HG02642 (cell line): ENCODE results near the gene NEBL.

Source experiments
- ATAC-seq: cut with Tn5 transposase; IDR thresholded peaks from one replicate; pipeline ENCODE4 v1.9.1; 2021; ENCODE audit warnings: mild to moderate bottlenecking; ENCODE audit not compliant: unreplicated experiment, poor library complexity

The NEBL gene

DNA sequence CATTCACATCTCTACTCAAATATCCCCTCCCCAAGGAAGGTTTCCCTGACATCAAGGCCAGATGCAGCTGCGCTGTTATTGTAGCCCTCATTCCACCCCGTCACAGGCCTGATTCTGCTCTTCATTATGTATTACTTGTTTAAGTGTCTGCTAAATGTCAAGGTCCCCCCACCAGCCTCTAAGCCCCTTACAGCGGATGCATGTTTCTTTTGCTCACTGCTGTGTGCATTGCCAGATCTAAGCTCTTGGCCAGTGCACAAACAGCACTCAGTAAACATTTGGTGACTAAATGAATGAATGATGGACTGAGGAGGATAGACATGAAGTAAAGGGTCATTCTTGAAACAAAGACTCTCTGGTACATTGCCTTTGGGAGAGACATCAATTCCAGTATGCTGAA lies 90.6 kb downstream of the NEBL start:
- no peak for ATAC-seq

DNA sequence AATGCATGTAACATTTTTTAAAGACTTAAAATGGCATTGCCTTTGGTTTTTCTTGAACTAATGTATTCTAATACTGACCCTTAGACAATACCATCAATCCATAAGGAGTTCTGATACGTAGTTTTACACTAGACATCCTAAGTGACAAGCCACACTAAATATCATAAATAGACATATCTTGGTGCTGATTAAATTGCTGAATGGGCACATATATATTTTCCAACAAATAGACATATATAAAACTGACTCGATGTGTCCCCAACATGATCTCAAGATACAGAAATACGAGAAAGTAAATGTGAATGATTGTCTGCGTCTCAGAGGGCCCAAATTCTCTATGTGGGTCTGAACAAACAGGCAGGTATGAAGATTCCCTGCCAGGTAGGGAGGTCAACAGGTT lies 99.8 kb downstream of the NEBL start:
- ATAC-seq: no peak

DNA sequence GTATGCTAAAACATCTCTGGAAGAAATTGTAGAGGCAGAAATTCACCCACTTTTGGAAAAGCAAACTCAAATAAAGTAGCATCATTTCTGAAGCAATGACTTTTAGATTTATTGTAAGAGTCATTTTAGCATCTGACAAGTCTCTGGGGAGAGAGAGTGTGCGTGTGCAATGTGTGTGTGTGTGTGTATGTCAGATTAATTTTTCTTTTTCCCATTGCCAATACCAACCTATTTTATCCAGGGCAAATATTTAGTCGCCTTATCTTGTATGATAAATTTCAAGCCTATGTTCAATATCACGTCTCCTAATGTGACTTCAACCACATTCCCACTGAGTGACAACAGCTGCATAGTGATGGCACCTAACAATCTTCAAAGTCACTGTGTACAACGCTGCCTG lies 101.7 kb downstream of the NEBL start:
- ATAC-seq: no peak

DNA sequence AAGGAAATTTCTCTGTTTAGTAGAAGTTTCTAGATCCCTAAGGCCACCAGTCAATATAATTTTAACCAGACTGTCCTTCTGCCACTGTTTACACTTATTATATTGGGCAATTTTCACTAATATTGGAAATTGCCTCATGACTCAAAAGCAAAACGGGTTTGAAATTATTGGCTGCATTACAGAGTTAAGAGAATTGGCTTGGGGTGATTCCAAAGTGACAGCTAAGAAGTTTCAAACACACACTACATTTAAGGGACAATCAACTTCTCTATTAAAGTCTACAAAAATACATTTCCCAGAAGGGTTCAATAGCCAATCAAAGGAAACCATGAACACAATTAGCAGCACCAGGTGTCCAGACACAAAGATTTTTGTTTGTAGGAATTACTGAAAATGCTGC lies 111.9 kb downstream of the NEBL start:
- ATAC-seq: no peak

DNA sequence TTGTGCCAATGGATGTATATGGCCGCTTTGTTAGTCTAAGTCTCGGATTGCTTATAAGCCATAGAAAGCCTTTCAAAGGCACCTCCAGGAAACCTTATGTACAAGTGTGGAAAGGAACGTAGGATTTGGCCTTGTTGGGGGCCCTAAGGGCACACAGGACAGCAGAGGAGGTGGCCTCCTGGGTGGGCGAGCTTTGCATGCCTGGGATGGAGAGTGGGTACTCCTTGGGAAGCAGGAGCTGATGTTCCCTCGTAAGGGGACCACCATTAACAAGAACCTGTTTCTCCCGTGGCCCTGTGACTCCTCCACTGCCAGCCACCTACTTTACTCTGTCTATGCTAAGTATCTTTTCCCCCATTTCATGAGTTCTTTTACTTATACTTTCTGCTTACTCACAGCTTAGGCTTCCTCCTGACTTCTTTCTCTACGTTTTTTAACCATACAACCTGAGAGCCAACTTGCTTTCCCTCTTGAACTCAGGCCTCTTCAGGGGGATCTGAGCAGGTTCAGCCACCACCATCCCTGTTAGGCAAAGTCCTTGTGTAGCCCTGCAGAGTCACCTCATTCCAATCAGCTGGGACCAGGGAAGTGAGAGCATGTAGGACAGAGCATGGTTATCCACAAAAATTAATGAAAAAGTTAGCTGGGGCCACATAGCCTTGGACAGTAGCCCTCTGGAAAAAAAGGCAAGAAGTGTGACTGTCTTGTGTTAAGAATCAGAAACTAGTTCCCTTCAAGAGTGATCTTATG lies 118.9 kb downstream of the NEBL start:
- no peak for ATAC-seq

DNA sequence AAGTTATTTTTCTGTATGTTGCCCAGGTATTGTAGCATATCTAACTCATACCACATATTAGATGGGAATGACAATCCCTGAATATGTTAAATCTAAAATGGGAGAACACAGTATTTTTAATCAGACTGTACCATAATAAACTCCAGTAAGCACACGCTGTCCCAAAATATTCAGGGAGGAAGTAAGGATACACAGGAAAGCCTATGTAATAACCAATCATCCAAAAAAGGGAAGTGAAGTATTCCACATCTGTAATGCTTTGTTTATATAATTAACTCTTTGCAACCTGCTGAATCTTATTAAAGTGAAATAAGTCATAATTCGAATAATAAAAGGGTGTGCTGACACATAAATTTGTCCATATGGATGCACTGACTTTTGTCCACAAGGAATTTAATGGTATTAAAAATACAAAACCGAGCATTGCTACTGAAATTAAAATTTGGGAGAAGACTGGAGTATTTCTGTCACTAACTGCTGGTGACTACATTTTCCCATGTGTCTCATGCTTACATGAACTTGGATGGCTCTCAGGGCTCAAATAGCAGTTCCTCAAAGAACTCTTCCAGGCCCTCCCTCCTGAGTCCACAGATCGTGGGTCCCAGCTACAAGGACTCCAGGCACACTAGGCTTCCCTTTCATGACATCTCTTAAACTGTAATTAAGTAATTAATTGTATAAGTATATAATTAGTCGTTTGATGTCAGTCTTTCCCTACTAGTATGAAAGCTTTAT lies 120.6 kb downstream of the NEBL start:
- ATAC-seq: no peak

DNA sequence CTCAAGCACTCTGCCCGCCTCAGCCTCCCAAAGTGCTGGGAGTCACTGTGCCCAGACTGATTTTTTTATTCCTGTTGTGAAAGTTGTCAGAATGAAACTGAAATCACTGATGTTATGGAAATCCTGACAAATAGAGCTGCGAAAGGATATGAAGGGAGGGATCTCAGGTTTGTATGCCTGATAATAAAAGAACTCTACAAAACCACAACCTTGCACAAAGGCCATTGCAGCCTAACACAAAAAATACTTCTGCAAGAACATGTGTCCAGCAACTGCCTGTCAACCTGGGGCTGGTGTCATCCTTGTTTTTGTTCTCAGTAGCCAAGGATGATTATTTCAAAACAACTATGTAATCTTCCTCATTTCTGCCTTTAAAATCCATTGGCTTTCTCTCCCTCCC lies 126.1 kb downstream of the NEBL start:
- ATAC-seq: no peak

DNA sequence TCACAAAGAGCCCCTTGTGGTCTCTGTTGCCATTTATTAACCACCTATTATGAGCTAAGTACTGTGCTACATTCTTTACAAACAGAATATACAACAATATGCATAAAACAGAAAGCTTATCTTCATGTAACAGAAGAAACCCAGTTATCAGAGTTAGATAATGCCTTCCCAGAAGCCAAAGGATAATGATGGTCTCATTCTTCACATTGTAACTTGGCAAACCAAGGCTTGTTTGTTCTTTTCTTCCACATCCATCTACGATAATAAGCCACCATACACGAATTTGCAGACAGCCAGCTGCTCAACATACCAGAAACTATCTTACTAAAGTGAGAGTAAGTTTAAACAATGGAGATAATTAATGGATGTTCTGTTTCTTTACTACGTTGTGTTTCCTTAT lies 127.6 kb downstream of the NEBL start:
- ATAC-seq: no peak

DNA sequence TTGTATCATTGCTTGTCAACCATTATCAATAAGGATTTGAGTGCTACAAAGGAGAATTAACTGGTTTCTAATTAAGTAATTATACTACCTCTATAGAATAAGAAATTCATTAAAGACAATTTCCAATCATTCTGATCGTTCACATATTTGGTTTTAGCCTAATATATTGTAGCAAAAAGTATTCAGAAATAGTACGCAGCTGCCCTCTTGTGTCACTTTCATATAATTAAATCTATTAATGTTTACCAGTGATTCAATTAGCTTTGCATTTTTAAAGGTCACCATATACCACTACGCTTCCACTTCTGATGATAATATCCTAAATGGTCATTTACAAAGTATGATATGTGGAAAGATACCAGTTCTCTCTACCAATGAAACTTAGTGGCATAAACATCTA lies 128.3 kb downstream of the NEBL start:
- ATAC-seq: no peak

DNA sequence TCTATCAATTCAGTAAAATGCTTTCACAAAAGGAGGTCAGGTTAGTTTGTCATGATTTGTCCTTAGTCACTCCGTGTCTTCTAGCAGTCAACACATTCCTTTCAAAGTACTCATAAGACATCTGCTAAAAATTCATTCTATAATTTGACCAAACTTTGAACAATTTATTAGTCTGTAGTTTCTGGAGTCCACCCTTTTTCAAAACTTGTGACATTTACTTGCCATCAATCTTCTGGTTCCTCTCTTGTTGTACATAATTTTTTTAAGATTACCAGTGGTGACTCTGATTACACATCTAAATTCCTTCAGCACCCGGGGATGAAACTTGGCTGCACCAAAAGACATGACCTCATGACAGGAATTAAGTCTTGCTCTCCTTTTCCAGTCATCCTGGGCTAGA lies 130.1 kb downstream of the NEBL start:
- ATAC-seq: no peak

DNA sequence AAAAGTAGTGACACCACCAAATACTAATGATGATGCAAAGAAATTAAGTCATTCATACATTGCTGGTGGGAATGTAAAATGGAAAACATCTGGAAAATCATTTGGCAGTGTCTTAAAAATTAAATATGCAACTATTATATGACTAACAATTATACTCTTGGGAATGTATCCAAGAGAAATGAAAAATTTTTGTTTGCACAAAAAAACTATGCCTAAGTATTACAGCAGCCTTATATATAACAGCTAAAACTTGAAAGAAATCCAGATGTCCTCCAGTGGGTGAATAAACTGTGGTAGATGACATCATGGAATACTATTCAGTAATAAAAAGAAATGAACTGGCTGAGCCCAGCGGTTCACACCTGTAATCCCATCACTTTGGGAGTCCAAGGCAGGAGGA lies 132.0 kb downstream of the NEBL start:
- no peak for ATAC-seq

DNA sequence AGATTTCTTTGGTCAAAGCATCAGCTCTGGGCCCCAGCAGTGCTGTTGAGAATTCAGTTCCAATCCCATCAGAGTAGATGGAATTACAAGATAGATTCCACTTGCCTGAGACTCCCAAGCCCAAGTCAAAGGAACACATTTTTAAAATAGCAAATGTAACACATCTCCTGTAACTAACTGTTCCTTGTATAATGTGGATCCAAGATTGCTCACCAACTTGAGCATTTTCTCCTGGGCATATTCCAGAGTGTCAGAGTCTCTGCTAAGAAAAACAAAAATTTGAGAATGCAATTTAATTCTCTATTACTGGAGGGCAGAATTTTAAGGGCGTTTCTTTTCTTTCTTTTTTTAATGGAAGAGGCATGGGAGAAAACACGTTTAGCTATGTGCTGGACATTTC lies 136.7 kb downstream of the NEBL start:
- no peak for ATAC-seq

DNA sequence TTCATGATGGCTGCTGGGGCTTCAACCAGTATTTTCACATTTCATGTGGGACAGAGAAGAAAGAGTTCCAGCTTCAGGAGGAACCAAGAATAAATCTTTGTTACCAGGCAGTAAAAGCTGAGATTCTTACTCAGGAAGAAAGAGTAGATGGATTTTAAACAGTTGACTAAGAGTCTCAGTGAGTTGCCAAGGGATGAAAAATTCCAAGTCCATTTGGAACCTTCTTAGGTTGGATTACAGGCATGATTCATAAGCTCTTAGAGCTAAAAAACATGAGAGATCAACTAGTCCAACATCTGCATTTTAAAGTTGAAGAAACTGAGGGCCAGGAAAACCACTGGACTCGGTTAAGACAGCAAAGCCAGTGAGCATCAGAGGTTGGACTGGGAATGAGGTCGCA lies 148.6 kb downstream of the NEBL start:
- ATAC-seq: no peak

DNA sequence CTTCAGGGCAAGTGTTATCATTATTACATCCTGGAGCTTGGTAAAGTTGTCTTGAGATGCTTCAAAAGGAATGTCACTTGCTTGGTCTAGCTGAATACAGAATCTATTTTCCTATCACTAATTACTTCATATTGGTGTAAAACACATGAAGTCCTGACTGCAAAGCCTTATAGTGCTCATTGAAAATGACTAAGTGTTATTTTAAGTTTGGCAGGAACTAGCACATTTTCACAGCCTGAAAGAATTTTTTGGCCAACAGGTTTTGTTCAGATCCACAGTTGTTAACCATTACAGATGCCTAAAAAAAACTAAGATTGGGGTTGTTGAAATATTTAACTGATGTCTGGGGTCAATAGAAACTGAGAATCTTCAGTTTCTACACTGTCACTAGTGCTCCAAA lies 149.3 kb downstream of the NEBL start:
- ATAC-seq: no peak

DNA sequence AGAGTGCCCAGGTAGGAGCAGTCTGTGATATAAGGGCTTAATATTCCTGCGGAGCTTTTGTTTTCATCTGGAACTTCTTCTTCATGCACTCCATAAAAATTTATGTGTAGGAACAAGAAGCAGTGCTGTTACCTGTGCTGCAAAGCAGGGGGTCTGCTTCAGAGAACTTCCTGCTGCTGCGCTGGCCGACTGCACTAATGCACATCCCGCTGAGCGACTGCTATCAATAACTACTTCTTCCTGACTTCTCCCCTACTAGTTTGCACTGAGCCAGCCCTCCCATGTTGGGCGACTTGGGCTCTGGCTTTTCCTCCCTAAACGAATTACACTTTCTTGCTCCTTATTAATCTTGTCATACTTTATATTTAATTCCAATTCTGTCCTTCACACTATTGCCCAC lies 150.3 kb downstream of the NEBL start:
- no peak for ATAC-seq

DNA sequence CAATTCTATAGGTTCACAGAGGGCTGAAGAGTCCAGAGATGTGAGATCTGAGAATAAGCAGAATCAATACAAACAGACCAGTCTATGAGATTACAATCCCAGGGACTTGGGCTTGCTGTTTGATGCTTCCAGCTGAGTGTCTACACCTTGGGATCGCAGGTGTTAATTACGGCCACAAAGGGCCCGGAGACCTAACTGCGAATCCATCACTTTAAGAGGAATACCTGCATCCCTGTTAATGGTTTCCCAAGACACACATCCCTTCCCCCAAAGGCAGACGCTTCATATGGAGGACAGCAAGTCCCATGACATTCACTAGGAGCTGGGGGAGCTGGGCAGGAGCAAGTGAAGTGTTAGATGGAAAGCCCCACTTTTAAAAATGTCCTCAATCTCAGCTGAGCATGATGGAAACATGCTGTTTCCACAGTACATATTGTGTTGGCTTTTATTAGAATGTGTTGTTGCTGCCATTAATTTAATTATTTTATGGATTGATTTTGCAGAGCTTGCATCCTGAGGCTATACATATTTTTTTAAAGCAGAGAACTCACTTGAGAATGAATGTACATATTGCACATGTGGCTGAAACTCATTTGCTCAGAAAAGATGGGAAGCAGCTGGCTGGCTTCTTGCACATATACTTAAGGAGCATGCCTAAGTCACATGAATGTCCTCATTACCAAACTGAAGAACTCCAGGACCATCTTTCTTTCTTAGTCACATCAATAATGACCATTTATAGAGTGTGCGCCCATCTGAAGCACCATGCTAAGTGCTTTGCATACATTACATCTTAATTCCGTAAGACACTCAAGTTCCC lies 151.3 kb downstream of the NEBL start:
- ATAC-seq: no peak

DNA sequence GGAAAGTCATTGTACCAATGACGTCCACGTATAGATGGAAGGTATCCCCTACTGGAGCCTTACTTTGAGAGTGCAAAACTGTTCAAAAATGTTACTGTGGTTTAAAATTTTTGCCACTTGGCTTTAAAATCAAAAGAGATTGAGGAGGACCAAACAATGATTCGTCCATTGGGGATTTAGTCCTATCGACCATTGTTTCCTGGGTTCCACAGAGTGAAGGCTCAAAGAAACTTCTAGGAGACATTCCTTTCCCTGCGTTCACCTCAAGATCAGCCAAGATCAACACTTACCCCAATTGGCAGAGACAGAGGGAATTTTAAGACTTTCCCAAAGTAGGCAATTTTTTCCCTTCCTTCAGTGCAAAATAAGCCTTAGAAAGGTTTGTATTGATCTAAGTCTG lies 152.3 kb downstream of the NEBL start:
- ATAC-seq: no peak

DNA sequence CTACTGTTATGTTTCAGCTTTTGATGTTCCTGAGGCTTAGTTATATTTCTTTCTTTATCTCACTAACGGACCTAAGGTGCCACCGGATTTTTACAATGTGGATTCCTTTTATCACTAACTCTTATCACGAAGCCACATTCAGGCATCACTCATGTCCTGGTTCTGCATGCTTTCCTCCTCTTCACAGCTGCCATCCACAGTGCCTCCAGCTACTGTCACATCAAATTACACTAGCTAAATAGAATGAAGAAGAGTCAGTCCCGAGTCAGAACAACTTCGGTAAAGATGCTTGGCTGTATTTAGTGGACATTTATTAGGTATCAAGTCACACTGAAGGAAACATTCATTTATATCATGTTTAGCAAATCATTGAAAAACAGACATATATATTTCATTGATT lies 153.2 kb downstream of the NEBL start:
- no peak for ATAC-seq

DNA sequence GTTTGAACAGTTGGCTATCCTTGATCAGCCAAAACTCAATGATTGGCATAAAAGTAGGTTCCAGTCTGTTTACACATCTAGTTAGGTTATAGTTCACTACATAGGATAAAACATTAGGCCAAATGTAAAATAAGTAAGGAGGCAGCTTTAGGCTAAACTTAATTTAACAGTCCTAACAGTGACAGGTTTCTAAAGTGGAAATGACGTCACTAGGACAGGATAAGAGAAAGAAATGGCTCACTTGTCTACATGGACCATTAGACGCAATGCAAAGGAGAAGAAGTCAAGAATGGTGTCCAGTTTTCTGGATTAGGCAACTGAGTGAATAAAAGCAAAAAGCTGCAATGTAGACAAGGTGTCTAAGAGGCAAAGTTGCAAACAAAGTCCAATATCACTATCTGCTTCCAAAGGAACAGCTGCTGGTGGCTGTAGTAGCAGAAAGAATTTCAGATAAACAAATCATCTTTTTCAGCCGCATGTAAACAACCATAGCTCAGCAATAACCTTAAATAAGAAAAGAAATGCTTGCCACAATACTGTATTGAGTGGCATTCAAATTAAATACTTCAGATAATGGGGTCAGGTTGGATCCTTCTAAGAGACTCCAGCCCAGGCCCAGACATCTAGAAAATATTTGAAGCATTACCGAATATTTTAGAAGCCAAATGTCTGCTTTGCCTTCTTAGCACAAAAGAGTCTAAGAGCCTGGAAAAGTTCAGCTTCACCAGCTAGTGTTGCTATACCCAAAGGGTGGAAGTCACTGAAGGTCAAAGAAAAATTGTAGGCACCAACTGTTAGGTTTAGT lies 154.2 kb downstream of the NEBL start:
- no peak for ATAC-seq

DNA sequence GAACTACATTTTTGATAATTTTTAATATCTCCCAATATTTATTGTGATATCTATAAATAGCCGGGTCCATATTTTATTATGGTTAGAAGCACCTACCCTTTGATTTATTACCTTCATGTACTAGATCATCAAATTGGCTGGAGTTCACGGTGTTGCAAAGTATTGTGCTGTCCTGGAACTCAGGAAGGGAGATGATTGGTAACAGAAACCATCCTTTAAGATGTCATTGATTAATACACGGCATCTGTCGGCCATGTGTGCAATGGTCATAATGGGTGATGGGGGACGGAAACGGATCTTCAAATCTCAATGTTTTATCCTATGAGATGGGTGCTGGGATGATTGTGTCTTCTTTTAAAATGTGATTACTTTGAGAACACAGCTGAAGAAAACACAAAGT lies 157.0 kb downstream of the NEBL start:
- no peak for ATAC-seq

DNA sequence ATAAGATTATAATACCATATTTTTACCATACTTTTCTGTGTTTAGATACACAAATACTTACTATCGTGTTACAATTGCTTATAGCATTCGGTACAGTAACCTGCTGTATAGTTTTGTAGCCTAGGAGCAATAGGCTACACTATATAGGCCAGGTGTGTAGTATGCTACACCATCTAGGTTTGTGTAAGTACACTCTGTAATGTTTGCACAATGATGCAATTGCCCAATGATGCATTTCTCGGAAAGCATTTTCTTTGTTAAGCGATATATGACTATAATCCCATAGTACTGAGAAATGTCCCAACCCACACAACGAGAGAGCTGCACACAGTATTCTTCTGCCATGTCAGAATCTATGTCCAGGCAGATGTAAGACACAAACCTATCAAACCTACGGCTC lies 160.0 kb downstream of the NEBL start:
- ATAC-seq: no peak
